Ishikawa (cell line): ENCODE data around the gene KLHDC2.

Source experiments
- CEBPB ChIP-seq: IDR thresholded peaks from 2 replicates; pipeline ENCODE4 v1.6.1; 2012
- CREB1 ChIP-seq: IDR thresholded peaks from 2 replicates; pipeline ENCODE4 v1.6.1; 2012; ENCODE audit warnings: low read depth
- EGR1 ChIP-seq: IDR thresholded peaks from 2 replicates; pipeline ENCODE4 v1.6.1; 2012
- EP300 ChIP-seq: IDR thresholded peaks from 2 replicates; pipeline ENCODE4 v1.6.1; 2012; ENCODE audit warnings: borderline replicate concordance
- RAD21 ChIP-seq: IDR thresholded peaks from 2 replicates; pipeline ENCODE4 v1.6.1; 2012; ENCODE audit warnings: low read depth
- TAF1 ChIP-seq: IDR thresholded peaks from 2 replicates; pipeline ENCODE4 v1.6.1; 2012; ENCODE audit warnings: low read depth, mild to moderate bottlenecking
- TEAD4 ChIP-seq: IDR thresholded peaks from 2 replicates; pipeline ENCODE4 v1.6.1; 2012
- YY1 ChIP-seq: IDR thresholded peaks from 2 replicates; pipeline ENCODE4 v1.6.1; 2012; ENCODE audit warnings: low read depth
- TF ChIP-seq, protein P1 (sequence below): IDR thresholded peaks from 2 replicates; pipeline ENCODE4 v1.6.1; 2012
- TF ChIP-seq, protein P2 (sequence below): IDR thresholded peaks from 2 replicates; pipeline ENCODE4 v1.6.1; 2012
- TF ChIP-seq, protein P3 (sequence below): IDR thresholded peaks from 2 replicates; pipeline ENCODE4 v1.6.1; 2012; ENCODE audit warnings: low read depth, mild to moderate bottlenecking

DNA sequence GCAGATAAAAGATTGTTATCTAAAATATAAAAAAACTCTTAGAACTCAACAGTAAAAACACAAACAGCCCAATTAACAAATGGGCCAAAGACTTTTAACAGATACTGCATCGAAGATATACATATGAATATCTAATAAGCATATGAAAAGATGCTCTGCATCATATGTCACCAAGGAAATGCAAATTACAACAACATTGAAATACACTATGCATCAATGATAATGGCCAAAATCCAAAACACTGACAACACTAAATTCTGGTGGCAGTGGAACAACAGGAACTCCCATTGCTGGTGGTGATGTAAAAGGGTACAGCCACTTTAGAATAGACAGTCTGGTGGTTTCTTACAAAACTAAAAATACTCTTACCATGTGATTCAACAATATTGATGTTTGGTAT is 40.8 kb downstream of the KLHDC2 start:
- no peak for TF ChIP-seq YY1
- TF ChIP-seq CREB1, result no peak
- no peak for TF ChIP-seq CEBPB
- TF ChIP-seq, protein P1, sequence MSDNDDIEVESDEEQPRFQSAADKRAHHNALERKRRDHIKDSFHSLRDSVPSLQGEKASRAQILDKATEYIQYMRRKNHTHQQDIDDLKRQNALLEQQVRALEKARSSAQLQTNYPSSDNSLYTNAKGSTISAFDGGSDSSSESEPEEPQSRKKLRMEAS, result no peak
- TF ChIP-seq, protein P2, sequence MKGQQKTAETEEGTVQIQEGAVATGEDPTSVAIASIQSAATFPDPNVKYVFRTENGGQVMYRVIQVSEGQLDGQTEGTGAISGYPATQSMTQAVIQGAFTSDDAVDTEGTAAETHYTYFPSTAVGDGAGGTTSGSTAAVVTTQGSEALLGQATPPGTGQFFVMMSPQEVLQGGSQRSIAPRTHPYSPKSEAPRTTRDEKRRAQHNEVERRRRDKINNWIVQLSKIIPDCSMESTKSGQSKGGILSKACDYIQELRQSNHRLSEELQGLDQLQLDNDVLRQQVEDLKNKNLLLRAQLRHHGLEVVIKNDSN, result no peak
- TF ChIP-seq EGR1, result no peak
- TF ChIP-seq TEAD4, result no peak
- TF ChIP-seq RAD21, result no peak
- no peak for TF ChIP-seq TAF1
- TF ChIP-seq, protein P3, sequence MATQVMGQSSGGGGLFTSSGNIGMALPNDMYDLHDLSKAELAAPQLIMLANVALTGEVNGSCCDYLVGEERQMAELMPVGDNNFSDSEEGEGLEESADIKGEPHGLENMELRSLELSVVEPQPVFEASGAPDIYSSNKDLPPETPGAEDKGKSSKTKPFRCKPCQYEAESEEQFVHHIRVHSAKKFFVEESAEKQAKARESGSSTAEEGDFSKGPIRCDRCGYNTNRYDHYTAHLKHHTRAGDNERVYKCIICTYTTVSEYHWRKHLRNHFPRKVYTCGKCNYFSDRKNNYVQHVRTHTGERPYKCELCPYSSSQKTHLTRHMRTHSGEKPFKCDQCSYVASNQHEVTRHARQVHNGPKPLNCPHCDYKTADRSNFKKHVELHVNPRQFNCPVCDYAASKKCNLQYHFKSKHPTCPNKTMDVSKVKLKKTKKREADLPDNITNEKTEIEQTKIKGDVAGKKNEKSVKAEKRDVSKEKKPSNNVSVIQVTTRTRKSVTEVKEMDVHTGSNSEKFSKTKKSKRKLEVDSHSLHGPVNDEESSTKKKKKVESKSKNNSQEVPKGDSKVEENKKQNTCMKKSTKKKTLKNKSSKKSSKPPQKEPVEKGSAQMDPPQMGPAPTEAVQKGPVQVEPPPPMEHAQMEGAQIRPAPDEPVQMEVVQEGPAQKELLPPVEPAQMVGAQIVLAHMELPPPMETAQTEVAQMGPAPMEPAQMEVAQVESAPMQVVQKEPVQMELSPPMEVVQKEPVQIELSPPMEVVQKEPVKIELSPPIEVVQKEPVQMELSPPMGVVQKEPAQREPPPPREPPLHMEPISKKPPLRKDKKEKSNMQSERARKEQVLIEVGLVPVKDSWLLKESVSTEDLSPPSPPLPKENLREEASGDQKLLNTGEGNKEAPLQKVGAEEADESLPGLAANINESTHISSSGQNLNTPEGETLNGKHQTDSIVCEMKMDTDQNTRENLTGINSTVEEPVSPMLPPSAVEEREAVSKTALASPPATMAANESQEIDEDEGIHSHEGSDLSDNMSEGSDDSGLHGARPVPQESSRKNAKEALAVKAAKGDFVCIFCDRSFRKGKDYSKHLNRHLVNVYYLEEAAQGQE, result no peak
- no peak for TF ChIP-seq EP300
